Measurements from ENCODE around the gene FAM107A. TPM values are rescaled to one million over a fixed set of nuclear protein-coding genes. Genes with fewer than 3 reads are reported as not detected.
A peak's percentile ranks its signal among the peaks of the same experiment; 100 is the strongest.

FAM107A gene
- total and polyA plus RNA-seq, 9 of the 15 experiments (the other 6 are each of a cell fraction or from before 2014, with no cell fraction given), result 0.07 TPM; not detected in 8

DNA sequence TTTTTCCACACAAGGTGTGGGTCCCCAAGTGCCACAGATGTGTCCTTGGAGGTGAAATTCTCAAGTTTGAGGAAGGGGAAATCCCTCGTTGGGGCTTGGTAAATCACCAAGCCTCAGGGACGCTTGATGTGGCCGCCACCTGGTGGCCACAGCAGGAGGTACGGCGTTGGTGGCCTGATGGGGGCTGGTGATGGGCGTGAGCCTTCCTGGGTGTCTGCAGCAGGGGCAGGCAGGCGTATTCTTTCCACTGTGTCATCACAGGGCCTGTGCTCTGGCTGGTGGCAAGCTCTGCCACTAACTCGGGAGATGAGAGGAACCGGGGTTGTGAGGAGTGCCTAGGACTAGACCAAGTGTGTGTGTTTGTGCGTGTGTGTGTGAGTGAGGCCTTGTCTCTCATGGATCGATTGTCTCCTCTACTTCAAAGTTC, 44.4 kb downstream of the FAM107A start:
- H2AFZ ChIP-seq (ENCODE audit: low read depth, low read length), result no peak overlapping the region
- no peaks in the 10 kb centered on the region for H4K20me1 ChIP-seq (replicated peaks; ENCODE audit: control insufficient read depth, insufficient read depth, low read length)
- peaks cover 7 to 13% of the 10 kb centered on the region in 2 experiments; a peak in 3 of 5 replicates for H3K4me1 ChIP-seq (replicated peaks in 1 of 2; ENCODE audit: control insufficient read depth in 2 of 2, insufficient read depth in 2 of 2, low read length in 2 of 2)
- H3K36me3 ChIP-seq (ENCODE audit: control insufficient read depth, insufficient read depth, low read length), result no peaks in the 10 kb centered on the region
- H3K27me3 ChIP-seq (ENCODE audit: control insufficient read depth in 2 of 2, insufficient read depth in 2 of 2, low read length in 2 of 2), result peaks cover 0 to 5% of the 10 kb centered on the region in 2 experiments; a peak in 1 of 5 replicates
- H3K9me1 ChIP-seq (ENCODE audit: control insufficient read depth, insufficient read depth, low read length), result no peaks in the 10 kb centered on the region
- DNase-seq (ENCODE audit: extremely low read depth in 1 of 4, low spot score in 3 of 4) (peak; percentile 72 to 79 (median 74)), ATAC-seq (peak; percentile 95), FAIRE-seq (peak; percentile 71)
- H3K9me3 ChIP-seq (replicated peaks; ENCODE audit: control insufficient read depth, insufficient read depth, low read depth, low read length), result no peaks in the 10 kb centered on the region
- H3K79me2 ChIP-seq (ENCODE audit: control insufficient read depth, insufficient read depth, low read length), result no peaks in the 10 kb centered on the region
- no peak overlapping the region for H3K27ac ChIP-seq (ENCODE audit: extremely low read depth, low read depth, low read length)
- no peak overlapping the region for H3K9ac ChIP-seq (ENCODE audit: insufficient read depth in 1 of 2, low read depth in 2 of 2, low read length in 2 of 2)
- H3K4me2 ChIP-seq (ENCODE audit: insufficient read depth, low read length), result no peak overlapping the region
- POLR2A ChIA-PET, result no interaction called here
- CTCF ChIA-PET (ENCODE audit: low intra/inter-chr PET ratio), result interaction anchor here (0.6 to 2.2 kb wide), 9 partner anchors 9 to 346 kb away, joined by 3 to 9 read pairs (median 3); partner anchors contain the start of gene HTD2
- no TSS peak for BruUV-seq (replicated peaks)
- H3K4me3 ChIP-seq, result no peak overlapping the region
- in situ Hi-C loops (cut with MboI) (loop anchor here (5.0 to 10.0 kb wide), 3 partner anchors 106 to 348 kb away; no protein-coding TSS in a partner anchor), intact Hi-C loops (cut with micrococcal nuclease) (loop anchor here (1.0 to 5.0 kb wide), 5 partner anchors 42 to 346 kb away; no protein-coding TSS in a partner anchor)
- 9% methylated on average over 9 of the region's 11 CpGs for WGBS (ENCODE audit: insufficient coverage, low coverage, missing lambda C conversion rate)
- TF ChIP-seq ZNF408 (CRISPR knock-in tag; IDR thresholded peaks at IDR 0.05; ENCODE audit: low read depth) (no peak), GABPB1 (CRISPR knock-in tag; IDR thresholded peaks at IDR 0.05) (no peak), PPARD (CRISPR knock-in tag; IDR thresholded peaks at IDR 0.05) (no peak), SMARCA4 (IDR thresholded peaks at IDR 0.05) (no peak), ZNF121 (CRISPR knock-in tag; conservative IDR thresholded peaks at IDR 0.05) (no peak), KLF13 (tag; IDR thresholded peaks at IDR 0.05; ENCODE audit: borderline replicate concordance, low read depth) (0 out of 2 replicates have a peak, but pooled peaks have one; percentile 25), ZNF197 (CRISPR knock-in tag; IDR thresholded peaks at IDR 0.05; ENCODE audit: low read depth) (no peak), GATA2 (CRISPR knock-in tag; IDR thresholded peaks at IDR 0.05) (no peak), MAZ (CRISPR knock-in tag; conservative IDR thresholded peaks at IDR 0.05 in 1 of 2, IDR thresholded peaks at IDR 0.05 in 1 of 2) (peak in 1 of 2 experiments; percentile 45; a peak in 1 of 4 replicates), CC2D1A (IDR thresholded peaks at IDR 0.05) (peak; percentile 59; the same call in 1 of the 2 replicates), SMC3 (conservative IDR thresholded peaks at IDR 0.05; ENCODE audit: insufficient read depth, low read depth, low read length) (peak; percentile 82), ARID2 (IDR thresholded peaks at IDR 0.05) (0 out of 2 replicates have a peak, but pooled peaks have one; percentile 12)
- TF ChIP-seq, protein P1, sequence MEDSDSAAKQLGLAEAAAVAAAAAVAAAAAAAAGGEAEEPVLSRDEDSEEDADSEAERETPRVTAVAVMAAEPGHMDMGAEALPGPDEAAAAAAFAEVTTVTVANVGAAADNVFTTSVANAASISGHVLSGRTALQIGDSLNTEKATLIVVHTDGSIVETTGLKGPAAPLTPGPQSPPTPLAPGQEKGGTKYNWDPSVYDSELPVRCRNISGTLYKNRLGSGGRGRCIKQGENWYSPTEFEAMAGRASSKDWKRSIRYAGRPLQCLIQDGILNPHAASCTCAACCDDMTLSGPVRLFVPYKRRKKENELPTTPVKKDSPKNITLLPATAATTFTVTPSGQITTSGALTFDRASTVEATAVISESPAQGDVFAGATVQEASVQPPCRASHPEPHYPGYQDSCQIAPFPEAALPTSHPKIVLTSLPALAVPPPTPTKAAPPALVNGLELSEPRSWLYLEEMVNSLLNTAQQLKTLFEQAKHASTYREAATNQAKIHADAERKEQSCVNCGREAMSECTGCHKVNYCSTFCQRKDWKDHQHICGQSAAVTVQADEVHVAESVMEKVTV (CRISPR knock-in tag; IDR thresholded peaks at IDR 0.05), result peak; percentile 77
- TF ChIP-seq, protein P2, sequence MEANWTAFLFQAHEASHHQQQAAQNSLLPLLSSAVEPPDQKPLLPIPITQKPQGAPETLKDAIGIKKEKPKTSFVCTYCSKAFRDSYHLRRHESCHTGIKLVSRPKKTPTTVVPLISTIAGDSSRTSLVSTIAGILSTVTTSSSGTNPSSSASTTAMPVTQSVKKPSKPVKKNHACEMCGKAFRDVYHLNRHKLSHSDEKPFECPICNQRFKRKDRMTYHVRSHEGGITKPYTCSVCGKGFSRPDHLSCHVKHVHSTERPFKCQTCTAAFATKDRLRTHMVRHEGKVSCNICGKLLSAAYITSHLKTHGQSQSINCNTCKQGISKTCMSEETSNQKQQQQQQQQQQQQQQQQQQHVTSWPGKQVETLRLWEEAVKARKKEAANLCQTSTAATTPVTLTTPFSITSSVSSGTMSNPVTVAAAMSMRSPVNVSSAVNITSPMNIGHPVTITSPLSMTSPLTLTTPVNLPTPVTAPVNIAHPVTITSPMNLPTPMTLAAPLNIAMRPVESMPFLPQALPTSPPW (CRISPR knock-in tag; IDR thresholded peaks at IDR 0.05), result 0 out of 2 replicates have a peak, but pooled peaks have one; percentile 18
